Measurements from ENCODE around the gene ZBTB32.

Gene ZBTB32

DNA sequence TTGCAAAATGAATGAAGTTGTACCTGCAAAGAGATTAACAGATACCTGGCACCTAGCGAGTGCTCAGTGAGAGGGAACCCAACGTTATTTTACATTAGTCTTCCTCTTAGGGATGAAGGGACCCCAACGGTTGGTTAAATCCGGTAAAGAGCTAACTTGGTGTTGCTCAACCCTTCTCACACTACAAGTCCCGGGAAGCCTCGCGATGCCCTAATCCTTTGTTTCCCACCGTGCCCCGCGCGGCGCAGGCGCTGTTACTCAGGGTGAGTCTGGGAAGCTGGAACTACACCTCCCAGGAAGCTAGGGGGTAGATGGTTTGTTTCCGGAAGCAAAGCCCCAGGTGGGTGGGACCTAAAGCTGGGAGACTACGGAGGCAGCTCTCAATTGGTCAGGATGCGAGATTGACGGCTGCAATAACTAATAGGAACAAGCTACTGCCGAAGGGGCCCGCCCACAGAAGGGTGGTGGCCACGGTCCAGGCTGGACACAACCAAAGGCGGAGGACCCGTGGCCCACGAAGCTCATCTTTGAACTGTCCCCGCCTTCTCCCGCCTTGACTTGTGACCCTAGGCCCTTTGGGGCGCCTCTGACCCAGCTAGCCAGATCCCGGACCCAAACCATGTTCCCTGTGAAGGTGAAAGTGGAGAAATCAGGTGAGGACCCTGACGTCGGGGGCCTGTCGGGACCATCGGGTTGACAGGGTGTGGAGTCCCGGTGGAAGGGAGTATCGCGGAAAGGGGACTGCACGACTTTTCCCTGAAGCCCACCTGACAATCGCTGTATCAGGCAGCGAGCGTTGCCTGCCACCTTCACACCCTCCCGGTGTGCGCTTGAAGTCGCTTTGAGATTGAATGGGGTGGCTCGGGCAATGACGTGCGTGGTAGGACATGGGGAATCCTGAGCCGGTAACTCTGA lies 44.0 kb downstream of the ZBTB32 start, which contains the start of gene LIN37:
TSS of gene LIN37 (plus strand) at position 471 of the 915 bp plus-strand sequence. CDS start at position 620, 149 bp downstream.
- peak; percentile 93 to 97 (median 95) for DNase-seq (ENCODE audit: low read depth in 4 of 4, low spot score in 1 of 4)

DNA sequence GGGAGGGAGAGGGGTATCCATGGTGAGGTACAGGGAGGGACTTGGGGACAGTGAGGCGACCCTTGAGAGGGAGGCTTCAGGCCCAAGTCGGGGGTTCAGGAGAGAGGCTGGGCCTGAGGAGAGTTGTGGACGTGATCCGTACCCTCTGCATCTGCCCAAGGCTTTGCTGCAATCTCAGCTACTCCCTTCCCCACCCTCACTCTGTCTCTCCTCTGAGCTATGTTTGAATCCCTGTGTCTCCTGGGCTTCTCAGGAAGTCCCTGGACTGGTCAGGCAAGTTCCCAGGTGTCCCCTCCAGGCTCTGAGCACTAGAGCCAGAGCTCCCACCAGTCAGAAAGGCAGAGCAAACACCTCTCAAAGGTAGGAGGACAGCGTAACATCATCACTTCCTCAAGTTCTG lies 45.8 kb downstream of the ZBTB32 start:
- DNase-seq (ENCODE audit: low read depth in 4 of 4, low spot score in 1 of 4): no peak

DNA sequence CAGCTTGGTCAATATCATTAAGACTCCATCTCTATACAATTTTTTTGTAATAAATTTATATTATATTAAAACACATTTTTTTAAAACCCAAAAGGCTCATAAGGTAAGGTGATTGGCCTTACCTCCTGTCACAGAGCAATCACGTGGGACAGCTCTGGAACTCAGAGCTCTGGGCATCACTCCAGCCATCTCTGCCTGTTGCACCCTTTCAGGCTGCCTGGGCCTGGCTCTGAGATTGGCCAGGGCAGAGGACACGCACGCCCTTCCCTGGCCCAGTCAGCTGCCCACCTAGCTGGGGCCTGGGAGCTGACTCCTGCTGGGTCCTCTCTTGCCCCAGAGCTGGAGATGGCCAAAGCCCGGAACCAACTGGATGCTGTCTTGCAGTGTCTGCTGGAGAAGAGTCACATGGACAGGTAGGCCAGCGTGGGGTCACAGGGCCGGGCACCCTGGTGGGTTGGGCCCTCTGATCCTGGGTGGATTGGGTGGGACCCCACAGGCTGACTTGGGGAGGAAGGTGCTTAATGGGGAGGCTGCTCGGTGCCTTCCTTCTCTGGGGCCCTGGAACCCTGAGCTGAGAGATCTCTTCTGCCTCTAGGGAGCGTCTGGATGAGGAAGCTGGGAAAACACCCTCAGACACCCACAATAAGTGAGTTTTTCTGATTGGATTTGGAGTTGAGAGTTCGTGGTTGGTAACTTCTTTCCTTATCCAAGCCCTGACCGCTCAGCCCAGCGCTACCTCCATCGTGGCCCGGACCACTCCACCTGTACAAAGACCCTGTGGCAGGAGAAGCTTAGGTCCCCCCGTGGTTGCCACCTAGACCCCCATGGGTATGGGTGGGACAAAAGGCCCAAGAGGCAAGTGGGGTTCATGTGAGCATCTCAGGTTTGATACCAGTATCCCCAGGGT lies 47.7 kb downstream of the ZBTB32 start:
- no peak for DNase-seq (ENCODE audit: low read depth in 4 of 4, low spot score in 1 of 4)

DNA sequence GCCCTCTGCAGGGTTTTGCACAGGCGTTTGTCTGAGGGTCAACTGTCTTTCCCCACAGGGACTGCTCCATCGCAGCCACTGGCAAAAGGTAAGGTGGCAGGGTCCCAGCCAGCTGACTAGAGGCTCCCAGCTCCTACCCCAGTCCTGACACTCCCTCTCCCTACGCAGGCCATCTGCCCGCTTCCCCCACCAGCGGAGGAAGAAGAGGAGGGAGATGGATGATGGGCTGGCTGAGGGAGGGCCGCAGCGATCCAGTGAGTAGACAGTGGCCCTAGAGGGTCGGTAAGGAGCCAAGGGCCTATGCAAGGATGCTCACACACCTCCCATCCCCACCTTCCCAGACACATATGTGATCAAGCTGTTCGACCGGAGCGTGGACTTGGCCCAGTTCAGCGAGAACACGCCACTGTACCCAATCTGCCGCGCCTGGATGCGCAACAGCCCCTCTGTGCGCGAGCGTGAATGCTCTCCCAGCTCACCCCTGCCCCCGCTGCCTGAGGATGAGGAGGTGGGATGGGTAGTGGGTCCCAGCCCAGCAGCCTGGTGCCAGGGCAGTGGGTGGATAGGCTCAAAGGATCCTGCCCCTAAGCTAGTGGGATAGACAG lies 48.5 kb downstream of the ZBTB32 start:
- DNase-seq (ENCODE audit: low read depth in 4 of 4, low spot score in 1 of 4): no peak

DNA sequence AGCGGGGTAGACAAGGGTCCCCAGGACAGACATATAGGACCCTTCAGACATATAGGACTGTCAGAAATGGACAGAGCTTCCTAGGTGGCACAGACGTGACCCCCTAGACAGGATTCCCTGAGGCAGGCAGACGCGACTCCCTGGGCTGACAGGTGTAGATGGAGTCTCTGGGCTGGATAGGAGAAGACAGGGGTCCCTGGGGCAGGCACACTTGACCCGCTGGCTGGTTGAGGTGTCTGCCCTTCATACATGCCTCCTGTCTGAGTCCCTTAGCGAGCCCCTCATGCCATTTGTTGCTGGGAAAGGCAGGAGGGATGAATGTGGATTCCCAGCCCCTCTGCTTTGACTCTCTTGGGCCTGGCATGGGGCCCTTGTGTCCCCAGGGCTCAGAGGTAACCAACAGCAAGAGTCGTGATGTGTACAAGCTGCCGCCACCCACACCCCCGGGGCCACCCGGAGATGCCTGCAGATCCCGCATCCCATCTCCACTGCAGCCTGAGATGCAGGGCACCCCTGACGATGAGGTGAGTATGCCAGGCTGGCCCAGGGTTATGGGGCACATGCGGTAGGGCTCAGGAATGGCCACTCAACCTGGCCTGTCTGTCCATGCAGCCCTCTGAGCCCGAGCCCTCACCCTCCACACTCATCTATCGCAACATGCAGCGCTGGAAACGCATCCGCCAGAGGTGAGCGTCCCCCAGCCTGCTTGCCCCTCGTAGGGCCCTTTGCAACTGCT lies 49.4 kb downstream of the ZBTB32 start:
- no peak for DNase-seq (ENCODE audit: low read depth in 4 of 4, low spot score in 1 of 4)

DNA sequence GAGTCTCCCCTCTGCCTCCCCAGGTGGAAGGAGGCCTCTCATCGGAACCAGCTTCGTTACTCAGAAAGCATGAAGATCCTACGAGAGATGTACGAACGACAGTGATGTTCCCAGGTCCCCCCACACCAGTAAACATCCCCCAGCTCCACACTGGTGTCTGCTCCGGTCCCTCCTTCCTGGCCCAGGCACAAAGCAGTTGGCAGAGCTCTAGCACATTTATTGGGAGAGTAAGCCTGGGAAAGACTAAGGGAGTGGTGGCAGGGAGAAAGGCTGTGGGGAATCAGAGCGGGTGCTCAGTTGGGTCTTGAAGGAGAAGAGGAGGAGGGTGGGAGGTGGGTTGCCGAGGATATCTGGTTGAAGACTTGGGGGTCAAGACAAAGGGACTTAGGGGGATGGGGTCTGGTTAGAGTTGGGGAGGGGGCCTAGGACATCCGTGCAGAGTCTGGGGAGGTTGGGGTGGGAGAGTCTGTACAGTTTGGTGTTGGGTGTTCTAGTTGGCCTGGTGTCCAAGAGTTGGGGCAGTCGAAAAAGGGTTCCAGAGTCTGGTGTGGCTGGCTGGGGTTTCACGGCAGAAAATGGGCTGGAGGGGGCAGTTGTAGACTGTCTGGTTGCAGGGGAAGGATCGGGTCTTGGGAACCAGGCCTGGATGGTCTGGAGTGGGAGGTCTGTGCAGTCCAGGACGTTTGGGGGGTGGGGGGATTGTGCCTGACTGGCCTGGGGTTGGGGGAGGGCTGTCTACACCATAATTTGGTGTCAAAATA lies 50.2 kb downstream of the ZBTB32 start:
- no peak for DNase-seq (ENCODE audit: low read depth in 4 of 4, low spot score in 1 of 4)

DNA sequence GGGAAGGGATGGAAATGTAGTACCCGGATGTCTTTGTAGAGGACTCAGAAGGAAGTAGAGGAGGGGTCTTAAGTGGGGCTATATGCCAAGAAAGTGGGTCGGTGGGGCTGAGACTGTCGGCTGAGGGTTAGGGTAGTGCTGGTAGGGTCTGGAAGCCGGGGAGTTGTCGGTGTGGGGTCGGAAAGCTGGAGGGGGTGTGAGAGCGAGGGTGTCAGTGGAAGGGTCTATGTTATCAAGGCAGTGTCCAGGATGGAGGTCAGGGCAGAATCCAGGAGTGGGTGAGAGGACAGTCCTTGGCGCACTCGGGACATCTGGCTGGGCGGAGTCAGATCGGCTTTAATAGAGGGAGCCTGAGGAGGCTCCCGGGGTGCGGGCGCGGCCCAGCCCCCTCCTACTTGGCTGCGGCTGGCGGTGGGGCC lies 50.8 kb downstream of the ZBTB32 start:
- DNase-seq (ENCODE audit: low read depth in 4 of 4, low spot score in 1 of 4): no peak

DNA sequence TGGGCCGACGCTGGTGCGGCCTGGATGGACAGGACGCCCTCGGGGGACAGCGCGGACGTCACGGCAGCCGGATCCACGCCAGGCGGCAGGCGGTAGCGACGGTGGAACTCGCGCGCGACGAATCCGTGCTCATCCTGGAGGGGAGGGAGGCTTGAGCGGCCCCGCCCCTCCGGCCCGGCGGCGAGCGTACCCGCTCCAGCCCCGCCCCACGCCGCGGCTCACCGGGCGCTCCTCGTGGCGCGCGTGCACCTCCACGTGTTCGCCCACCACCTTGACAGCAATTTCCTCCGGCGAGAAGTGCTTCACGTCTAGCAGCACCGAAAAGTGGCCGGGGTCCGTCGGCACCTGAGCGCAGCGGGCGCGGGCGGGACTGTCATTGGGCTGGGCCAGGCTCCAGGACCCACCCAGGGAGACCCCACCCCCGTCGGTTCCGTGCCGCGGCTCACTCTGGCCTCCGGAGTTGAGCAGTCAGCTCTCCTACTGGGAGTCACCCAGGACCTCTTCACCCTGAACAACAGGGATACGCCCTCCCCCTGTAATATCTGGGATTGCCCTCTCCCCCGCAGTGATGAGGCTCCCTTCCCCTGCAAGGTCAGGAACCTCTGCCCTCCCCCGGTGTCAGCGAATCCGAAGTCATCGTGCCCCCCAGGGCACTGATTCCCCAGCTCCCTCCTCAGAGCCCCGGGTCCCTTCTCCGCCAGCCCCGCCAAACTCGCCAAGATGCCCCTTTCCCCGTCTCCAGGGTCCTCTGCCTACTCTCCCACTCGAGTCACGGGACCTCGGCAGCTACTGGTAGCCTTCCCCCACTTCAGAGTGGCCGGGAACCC lies 51.4 kb downstream of the ZBTB32 start:
- DNase-seq (ENCODE audit: low read depth in 4 of 4, low spot score in 1 of 4): peak in 1 of 4 experiments; percentile 38

DNA sequence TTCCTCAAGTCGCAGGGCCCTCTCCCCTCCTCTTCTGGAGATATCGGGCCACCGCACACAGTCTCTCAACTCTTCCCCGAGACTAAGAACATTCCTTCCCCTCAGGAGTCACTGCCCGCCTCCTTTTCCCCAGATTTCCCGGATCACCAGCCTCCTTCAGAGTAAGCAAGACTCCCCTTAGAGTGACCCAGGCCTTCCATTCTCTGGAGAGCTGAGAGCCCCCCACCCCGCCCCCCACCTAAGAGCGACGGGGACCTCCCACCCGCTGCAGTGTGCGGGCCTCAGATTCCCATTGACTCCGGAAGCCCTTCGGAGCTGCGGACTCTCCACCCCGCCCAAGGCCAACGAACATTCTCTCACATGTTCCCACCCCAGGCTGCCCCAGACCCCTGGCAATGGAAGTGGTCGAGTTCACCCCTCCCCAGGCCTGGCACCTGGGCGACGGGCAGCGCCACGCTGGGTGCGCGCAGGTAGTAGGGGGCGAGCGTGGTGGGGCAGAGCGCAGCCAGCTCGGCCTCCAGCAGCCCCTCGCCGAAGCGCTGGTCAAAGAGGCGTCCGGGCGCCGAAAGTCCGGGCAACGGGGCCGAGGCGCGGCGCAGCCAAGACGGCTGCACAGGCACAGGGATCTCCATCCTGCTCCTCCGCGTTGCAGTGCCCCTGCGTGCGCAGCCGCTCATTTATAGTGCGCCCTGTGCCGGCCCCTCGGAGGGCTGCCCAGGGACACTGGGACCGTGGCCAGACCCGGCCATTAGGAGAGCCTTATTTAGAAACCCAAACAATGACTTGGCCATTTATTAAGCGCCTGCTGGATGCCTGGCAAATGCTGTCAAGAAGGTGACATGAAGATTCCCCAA lies 52.2 kb downstream of the ZBTB32 start, which contains the start of gene HSPB6:
TSS of gene HSPB6 (minus strand) at position 653 of the 854 bp plus-strand sequence. CDS start at position 632, 21 bp downstream.
- DNase-seq (ENCODE audit: low read depth in 4 of 4, low spot score in 1 of 4): no peak

DNA sequence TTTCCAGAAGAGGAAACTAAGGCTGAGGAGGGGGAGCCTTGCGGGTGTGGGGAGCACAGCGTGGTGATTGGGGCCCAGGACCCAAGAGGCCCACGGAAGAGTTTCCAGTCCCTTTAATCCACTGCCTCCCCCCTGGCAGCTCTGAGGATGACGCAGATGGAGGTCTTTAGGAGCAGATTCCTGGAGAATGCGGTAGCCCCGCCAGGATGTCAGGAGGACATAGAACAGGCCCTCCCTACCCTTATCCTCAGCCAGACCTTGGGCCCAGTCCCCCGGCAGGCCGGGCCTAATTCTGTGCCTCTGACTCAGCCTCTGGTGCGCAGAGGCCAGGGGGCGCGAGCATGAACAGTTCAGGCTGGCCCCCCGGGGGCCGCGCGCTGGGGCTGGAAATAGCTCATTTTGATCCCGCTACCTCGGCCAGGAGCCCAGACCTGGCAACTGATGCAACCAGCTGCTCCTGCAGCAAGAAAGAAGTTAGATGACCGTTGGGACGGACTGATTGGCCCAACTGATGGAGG lies 52.9 kb downstream of the ZBTB32 start:
- no peak for DNase-seq (ENCODE audit: low read depth in 4 of 4, low spot score in 1 of 4)

DNA sequence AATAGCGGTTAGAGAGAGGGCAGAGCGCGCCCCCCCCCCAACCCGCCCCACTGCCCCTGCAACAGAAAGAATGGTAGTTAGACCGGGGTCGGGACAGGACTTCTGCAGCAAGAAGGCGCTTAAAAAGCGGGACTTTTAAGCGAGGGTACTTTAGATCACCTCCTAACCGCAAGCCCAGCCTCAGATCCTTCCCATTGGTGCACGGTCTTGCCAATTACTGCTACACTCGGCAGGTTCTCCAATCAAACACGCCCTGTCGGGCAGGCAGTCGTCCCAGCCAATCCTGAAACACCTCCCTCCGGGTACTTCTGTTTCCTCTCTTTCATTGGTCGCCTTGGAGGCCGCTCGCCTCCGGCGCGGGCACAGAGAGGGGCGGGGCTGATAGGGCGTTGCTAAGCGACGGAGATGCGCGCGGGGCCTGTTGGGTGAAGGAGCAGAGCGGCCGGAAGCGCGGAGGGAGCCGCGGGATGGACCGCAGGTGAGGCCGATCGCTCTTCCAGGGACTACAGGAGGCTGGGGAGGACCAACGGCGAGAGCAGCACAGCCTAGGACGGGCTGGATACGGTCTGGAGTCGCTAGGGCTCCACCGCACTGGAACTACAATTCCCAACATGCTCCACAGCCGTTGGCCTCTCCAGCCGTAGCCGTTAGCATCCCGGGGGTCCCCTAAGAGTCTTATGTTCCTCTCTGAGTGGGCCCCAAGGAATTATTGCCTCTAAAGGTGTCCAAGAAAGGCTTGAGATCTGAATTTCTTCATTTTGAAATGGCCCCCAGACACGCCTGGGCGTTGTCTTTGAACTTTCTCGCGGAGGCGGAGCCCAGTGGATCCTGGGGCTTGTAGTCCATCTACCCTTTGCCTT lies 53.6 kb downstream of the ZBTB32 start, which contains the start of gene PROSER3:
TSS of gene PROSER3 (plus strand) at position 428 of the 860 bp plus-strand sequence. CDS start at position 468, 40 bp downstream.
- peak; percentile 89 to 98 (median 96) for DNase-seq (ENCODE audit: low read depth in 4 of 4, low spot score in 1 of 4)

DNA sequence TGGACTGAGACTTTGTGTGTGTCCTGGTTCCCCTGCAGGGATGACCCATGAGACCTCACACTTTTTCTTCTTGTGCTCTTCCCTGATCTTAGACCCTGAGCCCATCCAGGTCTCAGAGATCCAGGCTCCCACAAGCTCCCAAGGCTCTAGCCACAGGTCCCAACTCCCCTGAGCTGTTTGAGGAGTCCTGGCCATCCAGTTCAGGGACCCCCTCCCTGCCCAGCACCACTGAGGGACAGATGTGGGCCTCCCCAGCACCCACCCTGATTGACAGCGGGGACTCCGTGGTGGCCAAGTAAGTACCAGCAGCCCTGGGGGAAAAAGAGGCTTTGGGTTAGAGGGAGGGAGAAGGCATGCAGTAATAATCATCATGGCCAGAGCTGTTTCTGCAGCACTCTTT lies 55.3 kb downstream of the ZBTB32 start:
- DNase-seq (ENCODE audit: low read depth in 4 of 4, low spot score in 1 of 4): no peak

DNA sequence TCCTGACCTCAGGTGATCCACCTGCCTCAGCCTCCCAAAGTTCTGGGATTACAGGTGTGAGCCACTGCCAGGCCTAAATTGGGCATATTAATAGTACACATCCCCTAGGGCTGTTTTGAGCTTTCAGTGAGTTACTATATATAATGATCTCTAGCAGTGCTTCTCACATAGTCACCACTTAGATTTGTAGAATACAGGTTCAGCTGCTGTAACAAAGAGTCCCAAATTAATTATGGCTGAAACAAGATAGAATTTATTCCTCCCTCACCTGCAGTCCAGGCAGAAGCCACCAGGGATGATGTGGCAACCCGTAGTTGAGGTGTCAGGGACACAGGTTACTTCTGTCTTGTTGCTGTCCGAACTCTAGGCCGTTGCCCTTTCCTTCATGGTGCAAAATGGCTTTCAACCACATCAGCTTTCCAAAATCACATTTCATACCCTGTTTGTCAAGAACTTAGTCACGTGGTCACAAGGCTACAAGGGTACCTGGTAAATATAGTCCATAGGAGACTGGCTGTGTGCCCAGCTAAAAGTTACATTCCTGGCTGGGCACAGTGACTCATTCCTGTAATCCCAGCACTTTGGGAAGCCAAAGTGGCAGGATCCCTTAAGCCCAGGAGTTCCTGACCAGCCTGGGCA lies 56.5 kb downstream of the ZBTB32 start:
- DNase-seq (ENCODE audit: low read depth in 4 of 4, low spot score in 1 of 4): no peak

DNA sequence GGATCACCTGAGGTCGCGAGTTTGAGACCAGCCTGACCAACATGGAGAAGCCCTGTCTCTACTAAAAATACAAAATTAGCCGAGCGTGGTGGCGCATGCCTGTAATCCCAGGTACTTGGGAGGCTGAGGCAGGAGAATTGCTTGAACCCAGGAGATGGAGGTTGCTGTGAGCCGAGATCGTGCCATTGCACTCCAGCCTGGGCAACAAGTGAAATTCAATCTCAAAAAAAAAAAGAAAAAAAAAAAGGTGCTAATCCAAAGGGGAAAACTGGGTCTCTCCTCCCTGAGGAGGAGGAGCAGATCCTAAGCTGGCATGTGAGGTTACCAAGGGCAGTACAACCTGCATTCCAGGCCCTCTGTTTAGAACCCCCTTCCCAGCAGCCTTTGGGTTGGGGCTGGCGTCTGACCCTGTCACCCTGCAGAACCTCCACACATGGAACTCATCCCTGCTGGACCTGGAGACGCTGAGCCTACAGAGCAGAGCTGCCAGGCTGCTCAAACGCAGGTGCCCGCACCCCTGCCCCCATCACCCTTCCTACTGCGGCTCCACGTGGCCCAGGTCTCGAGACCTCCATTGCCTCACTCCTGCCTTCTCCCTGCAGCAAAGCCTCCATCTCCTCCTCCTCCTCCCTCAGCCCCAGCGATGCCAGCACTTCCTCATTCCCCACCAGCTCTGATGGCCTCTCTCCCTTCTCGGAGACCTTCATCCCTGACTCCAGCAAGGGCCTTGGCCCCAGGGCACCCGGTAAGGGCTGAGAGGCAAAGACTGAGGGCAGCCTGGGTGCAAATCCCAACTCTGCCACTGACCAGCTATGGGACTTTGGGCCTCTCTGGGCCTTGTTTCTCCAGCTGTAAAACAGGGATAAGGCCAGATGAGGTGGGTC lies 60.3 kb downstream of the ZBTB32 start:
- no peak for DNase-seq (ENCODE audit: low read depth in 4 of 4, low spot score in 1 of 4)
